ENCODE data around the gene SCNM1. TPM values are rescaled to one million over a fixed set of nuclear protein-coding genes. Genes with fewer than 3 reads are reported as not detected.

Gene SCNM1
- total RNA-seq, 1 donor = 25.3 TPM

DNA sequence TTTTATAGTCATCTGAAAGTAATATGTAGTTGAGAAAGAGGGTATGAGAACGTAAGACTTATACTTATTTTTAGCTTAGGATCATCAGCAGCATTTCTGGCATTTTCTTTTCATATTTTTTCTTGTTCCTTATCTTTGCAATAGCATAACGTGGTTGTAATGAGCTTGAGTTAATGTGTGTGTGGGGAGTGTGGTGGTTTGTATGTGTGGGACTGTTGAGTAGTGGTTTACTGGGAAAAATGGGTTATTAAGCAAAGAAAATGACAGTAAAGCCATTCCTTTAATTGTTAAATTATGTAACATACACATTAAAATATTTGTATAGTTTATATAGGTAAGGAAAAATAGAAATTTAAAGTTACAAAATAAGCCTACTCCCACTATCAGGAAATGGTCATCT, 47.6 kb downstream of the SCNM1 start:
- no peak for TF ChIP-seq CTCF (IDR thresholded peaks at IDR 0.05; ENCODE audit: extremely low read depth, low read depth, low read length)
- Histone ChIP-seq H3K4me2 (ENCODE audit: insufficient read depth, low read length) (no peak overlapping the region), H3K4me1 (ENCODE audit: insufficient read depth, low read length) (peaks cover 5% of the 10 kb centered on the region), H3K9me3 (ENCODE audit: low read depth, low read length) (no peaks in the 10 kb centered on the region), H3K27ac (ENCODE audit: low read depth, low read length) (no peak overlapping the region), H2AFZ (ENCODE audit: low read length) (no peak overlapping the region), H3K79me2 (ENCODE audit: insufficient read depth, low read length) (peaks cover 98% of the 10 kb centered on the region), H3K36me3 (ENCODE audit: insufficient read depth, low read length) (peaks cover 40% of the 10 kb centered on the region), H3K27me3 (ENCODE audit: insufficient read depth, low read length) (no peaks in the 10 kb centered on the region), H3K4me3 (ENCODE audit: insufficient read depth, low read length) (no peak overlapping the region), H4K20me1 (ENCODE audit: insufficient read depth, low read length) (peaks cover 63% of the 10 kb centered on the region)
- DNase-seq (ENCODE audit: insufficient read length, low spot score, missing footprints) = no peak

Other genes starting within 250 kb of the SCNM1 start
- gene SETDB1, start 239.8 kb upstream of the SCNM1 start, total RNA-seq = 38.0 and 42.3 TPM in 2 replicates
- gene CERS2, start 191.3 kb upstream of the SCNM1 start, total RNA-seq = 159 and 164 TPM in 2 replicates
- gene ANXA9, start 183.9 kb upstream of the SCNM1 start, total RNA-seq = under 0.01 TPM in 2 replicates
- 17.1 and 18.1 TPM in 2 replicates for gene MINDY1, start 159.2 kb upstream of the SCNM1 start, total RNA-seq
- 8.3 and 11.6 TPM in 2 replicates for gene PRUNE1, start 157.7 kb upstream of the SCNM1 start, total RNA-seq
- gene BNIPL, start 129.6 kb upstream of the SCNM1 start, total RNA-seq = under 0.01 and 1.2 TPM in 2 replicates
- gene C1orf56, start 118.4 kb upstream of the SCNM1 start, total RNA-seq = 4.4 and 5.4 TPM in 2 replicates
- 44.8 and 49.6 TPM in 2 replicates for gene CDC42SE1, start 106.5 kb upstream of the SCNM1 start, total RNA-seq
- gene MLLT11, start 105.7 kb upstream of the SCNM1 start, total RNA-seq = 1.4 and 1.8 TPM in 2 replicates
- gene GABPB2, start 95.4 kb upstream of the SCNM1 start, total RNA-seq = 15.6 and 16.3 TPM in 2 replicates
- 1.5 and 2.2 TPM in 2 replicates for gene SEMA6C, start 19.5 kb upstream of the SCNM1 start, total RNA-seq
- gene TNFAIP8L2, start 9.5 kb upstream of the SCNM1 start, total RNA-seq = not detected in 2 replicates
- gene LYSMD1, start 242 bp upstream of the SCNM1 start, total RNA-seq = 10.6 and 12.7 TPM in 2 replicates
- gene TMOD4, start 9.8 kb downstream of the SCNM1 start, total RNA-seq = 0.36 TPM in 1 of 2 replicates, not detected in the other
- gene VPS72, start 24.1 kb downstream of the SCNM1 start, total RNA-seq = 34.7 and 35.1 TPM in 2 replicates
- 64.5 and 67.7 TPM in 2 replicates for gene PIP5K1A, start 32.4 kb downstream of the SCNM1 start, total RNA-seq
- gene PSMD4, start 88.6 kb downstream of the SCNM1 start, total RNA-seq = 140 and 150 TPM in 2 replicates
- gene ZNF687, start 116.2 kb downstream of the SCNM1 start, total RNA-seq = 15.9 and 16.5 TPM in 2 replicates
- gene PI4KB, start 161.3 kb downstream of the SCNM1 start, total RNA-seq = 43.3 and 43.8 TPM in 2 replicates
- 22.4 and 24.2 TPM in 2 replicates for gene RFX5, start 181.1 kb downstream of the SCNM1 start, total RNA-seq
- gene SELENBP1, start 206.6 kb downstream of the SCNM1 start, total RNA-seq = 28.3 and 42.0 TPM in 2 replicates
- gene PSMB4, start 233.4 kb downstream of the SCNM1 start, total RNA-seq = 362 and 375 TPM in 2 replicates